ENCODE measurements around the gene SH3PXD2A.
"Not testable (repeated sequence)": the region's sequence is repeated elsewhere in the genome, so short reads cannot be mapped to it uniquely, and the experiment has no call there.

The SH3PXD2A gene

DNA sequence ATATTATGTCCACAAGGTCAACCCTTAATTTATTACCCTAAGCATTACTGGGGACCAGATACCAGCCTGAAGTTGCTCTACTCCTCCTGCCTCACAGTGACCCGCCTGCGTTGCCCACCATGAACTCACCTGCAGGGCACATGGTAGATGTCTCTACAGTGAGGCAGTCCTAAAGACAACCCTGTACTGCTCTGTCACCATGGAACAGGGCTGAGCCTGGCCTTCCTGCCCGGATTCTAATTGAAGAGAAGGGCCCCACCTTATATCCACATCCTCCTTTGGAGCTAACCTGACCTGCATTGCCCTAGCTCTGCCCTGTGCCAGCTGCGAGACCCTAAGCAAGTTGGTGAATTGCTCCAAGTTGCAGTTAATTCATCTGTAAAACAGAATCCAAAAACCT is 4.1 kb downstream of the SH3PXD2A start:
- DNase-seq (ENCODE audit: low read depth in 3 of 3, low spot score in 1 of 3): no peak

- DNase-seq (ENCODE audit: low read depth in 3 of 3, low spot score in 1 of 3): no peak
Measured at GRCh38 chr10:103850572-103850895, 4.8 kb downstream of the SH3PXD2A start.

DNA sequence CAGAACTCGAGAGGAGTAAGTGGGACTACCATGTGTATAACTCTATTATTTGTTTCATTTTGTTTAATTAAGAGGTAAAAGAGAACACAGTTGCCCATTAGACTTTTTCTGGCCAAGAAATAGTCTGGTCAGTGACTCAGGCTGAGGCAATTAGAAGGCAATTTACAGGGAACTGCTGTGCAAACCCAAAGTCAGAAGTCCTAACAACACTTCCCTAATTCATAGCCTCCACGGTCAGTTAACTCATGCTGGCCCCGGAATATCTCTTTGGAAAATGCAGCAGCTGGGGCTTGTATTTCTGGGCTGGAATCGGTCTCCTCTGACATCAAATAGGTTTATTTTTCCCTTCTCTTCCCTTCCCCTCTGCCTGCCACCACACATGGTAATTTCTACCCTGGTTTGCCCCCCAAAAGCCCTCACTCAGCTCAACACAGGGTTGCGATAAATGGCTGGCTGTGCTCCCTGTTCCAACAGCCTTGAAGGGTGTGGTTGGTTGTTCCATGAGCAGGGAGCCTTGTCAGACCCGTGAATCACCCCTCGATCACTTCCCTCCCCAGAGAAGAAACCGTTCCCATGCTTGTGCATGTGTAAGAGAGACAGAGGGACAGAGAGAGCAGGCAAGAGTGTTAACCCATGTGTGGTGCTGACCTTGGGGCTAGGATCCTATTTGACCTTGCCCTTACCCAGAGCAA is 5.3 kb downstream of the SH3PXD2A start:
- DNase-seq (ENCODE audit: low read depth in 3 of 3, low spot score in 1 of 3): no peak

- no peak for DNase-seq (ENCODE audit: low read depth in 3 of 3, low spot score in 1 of 3)
Measured at GRCh38 chr10:103849212-103849877, 6.0 kb downstream of the SH3PXD2A start.

- no peak for DNase-seq (ENCODE audit: low read depth in 3 of 3, low spot score in 1 of 3)
Measured at GRCh38 chr10:103847909-103848468, 7.4 kb downstream of the SH3PXD2A start.

GRCh38 chr10:103847346-103847745 is 8.0 kb downstream of the SH3PXD2A start:
- no peak for DNase-seq (ENCODE audit: low read depth in 3 of 3, low spot score in 1 of 3)

- DNase-seq (ENCODE audit: low read depth in 3 of 3, low spot score in 1 of 3): no peak
Measured at GRCh38 chr10:103845972-103846371, 9.4 kb downstream of the SH3PXD2A start.

- DNase-seq (ENCODE audit: low read depth in 3 of 3, low spot score in 1 of 3): not testable (repeated sequence)
Measured at GRCh38 chr10:103845346-103845745, 10.0 kb downstream of the SH3PXD2A start.

GRCh38 chr10:103843854-103844570 is 11.4 kb downstream of the SH3PXD2A start:
- no peak for DNase-seq (ENCODE audit: low read depth in 3 of 3, low spot score in 1 of 3)

DNA sequence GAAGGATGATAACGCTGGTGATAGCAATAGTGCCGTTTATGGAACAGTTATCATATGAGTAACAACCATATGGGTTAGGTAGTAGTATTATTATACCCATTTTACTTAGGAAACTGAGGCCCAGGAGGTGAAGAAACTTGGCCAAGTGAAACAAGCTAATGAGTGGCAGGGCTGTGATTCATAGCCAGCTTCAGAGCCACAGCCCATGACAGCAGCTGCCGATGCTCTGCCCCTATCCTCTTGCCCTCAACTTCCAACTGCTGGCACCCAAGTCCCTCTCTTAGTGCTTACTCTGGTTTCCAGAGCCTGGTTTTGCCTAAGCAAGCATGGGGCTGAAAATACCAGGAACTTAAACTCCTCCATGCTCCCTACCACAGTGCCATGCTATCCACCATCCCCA is 12.3 kb downstream of the SH3PXD2A start:
- DNase-seq (ENCODE audit: low read depth in 3 of 3, low spot score in 1 of 3): no peak

DNA sequence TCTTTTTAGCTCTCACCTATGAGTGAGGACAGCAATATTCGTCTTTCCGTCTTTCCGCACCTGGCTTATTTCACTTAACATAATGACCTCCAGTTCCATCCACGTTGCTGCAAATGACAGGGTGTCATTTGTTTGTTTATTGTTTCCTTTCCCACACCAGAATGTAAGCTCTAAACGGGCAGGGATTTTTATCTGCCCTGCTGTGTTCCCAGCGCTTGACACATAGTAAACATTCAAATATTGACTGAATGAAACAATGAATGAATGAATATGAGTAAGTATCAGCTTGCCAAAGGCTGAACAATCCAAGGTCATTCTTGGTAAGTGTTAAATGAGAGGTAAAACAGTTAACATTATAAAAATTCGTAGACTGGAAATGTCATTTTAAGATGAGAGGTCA is 12.8 kb downstream of the SH3PXD2A start:
- no peak for DNase-seq (ENCODE audit: low read depth in 3 of 3, low spot score in 1 of 3)

DNA sequence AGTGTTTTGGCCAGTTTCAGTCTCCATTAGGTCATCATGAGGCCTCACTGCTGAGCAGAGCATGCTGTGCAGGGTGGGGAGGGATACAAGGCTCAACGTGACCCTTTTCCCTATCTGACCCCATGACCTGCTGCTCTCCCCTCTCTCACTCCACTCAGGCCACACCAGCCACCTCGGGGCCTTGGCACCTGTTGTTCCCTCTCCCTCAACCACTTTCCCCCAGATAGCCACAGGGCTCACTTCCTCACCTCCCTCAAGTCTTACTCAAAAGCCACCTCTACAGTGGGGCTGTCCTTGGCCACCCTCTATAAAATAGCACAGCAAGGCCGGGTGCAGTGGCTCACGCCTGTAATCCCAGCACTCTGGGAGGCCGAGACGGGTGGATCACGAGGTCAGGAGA is 13.9 kb downstream of the SH3PXD2A start:
- no peak for DNase-seq (ENCODE audit: low read depth in 3 of 3, low spot score in 1 of 3)

DNA sequence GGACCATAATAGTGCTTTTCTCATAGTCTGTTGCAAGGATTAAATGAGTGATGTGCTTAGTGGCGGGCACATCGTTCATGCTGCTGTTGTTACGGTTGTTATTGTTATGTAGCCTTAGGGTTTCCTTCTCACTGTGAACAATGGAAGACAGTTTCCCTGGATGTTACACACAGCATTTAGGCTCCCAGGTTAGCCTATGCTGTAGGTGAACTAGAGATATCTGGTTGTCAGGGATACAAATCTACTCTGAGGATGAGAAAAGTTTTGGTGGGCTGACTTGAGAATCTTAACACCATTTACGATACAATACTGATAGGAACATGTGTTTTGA is 14.7 kb downstream of the SH3PXD2A start:
- DNase-seq (ENCODE audit: low read depth in 3 of 3, low spot score in 1 of 3): no peak

GRCh38 chr10:103839872-103840739 is 15.3 kb downstream of the SH3PXD2A start:
- DNase-seq (ENCODE audit: low read depth in 3 of 3, low spot score in 1 of 3): no peak

GRCh38 chr10:103839519-103839871 is 15.9 kb downstream of the SH3PXD2A start:
- DNase-seq (ENCODE audit: low read depth in 3 of 3, low spot score in 1 of 3): no peak

DNA sequence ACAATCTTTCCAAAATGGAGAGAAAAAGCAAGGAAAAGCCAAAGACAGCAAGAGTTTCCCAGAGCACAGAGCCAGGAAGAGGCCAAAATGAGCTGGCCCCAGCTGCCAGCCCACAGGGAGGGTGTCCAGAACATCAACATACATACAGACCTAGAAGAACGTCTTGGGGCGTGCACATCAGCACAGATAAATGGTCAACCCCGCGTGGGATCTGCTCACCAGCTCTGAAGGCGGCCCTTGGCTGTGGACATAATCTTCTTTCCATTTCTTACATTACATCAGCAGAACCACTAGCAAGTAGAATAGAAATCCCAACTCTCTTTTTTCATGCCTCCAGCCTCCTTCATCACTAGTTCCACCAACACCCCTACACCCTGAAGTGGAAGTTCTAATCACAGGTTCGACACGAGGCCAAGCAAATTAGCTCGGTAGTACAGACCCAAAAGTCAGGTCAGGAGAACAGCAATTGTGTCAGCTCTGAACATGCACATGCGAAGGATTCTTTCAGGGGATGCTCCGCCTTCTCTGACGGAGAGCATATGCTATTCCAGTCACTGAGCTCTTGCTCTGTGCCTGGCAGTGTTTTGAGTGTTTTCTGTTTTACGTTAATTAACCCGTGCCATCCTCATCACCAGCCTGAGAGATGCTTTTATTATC is 16.4 kb downstream of the SH3PXD2A start:
- DNase-seq (ENCODE audit: low read depth in 3 of 3, low spot score in 1 of 3): no peak

- no peak for DNase-seq (ENCODE audit: low read depth in 3 of 3, low spot score in 1 of 3)
Measured at GRCh38 chr10:103838070-103838395, 17.3 kb downstream of the SH3PXD2A start.

- no peak for DNase-seq (ENCODE audit: low read depth in 3 of 3, low spot score in 1 of 3)
Measured at GRCh38 chr10:103837370-103838069, 17.9 kb downstream of the SH3PXD2A start.

- DNase-seq (ENCODE audit: low read depth in 3 of 3, low spot score in 1 of 3): no peak
Measured at GRCh38 chr10:103836861-103837260, 18.5 kb downstream of the SH3PXD2A start.

DNA sequence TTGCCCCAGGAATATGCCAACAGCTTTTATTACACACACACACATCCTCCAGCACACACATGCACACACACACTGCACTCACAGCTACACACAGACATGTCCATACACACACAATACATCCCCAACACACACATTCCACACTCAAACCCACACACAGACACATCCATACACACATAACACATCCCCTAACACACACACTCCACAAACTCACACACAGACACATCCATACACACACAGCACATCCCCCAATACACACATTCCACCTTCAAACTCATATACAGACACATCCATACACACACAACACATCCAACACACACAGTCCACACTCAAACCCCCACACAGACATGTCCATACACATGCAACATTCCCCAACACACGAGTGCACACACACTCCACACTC is 19.1 kb downstream of the SH3PXD2A start:
- DNase-seq (ENCODE audit: low read depth in 3 of 3, low spot score in 1 of 3): no peak
